Hindlimb muscle (tissue), 1 donor: ENCODE measurements around the gene APOBEC3C. TPM values are rescaled to one million over a fixed set of nuclear protein-coding genes. Genes with fewer than 3 reads are reported as not detected.
"Not testable (repeated sequence)": the region's sequence is repeated elsewhere in the genome, so short reads cannot be mapped to it uniquely, and the experiment has no call there.

Experiments
- DNase-seq: peaks from one replicate; pipeline ENCODE4 v3.0.0-alpha.2; 2013
- polyA plus RNA-seq: library from polyadenylated mRNA; unstranded; fragments of 120-200 nt; gene quantifications from one replicate; pipeline ENCODE4 v1.2.1, GENCODE V29; 2013; ENCODE audit not compliant: insufficient read length

The APOBEC3C gene
- polyA plus RNA-seq, 1 donor = 6.8 TPM

DNA sequence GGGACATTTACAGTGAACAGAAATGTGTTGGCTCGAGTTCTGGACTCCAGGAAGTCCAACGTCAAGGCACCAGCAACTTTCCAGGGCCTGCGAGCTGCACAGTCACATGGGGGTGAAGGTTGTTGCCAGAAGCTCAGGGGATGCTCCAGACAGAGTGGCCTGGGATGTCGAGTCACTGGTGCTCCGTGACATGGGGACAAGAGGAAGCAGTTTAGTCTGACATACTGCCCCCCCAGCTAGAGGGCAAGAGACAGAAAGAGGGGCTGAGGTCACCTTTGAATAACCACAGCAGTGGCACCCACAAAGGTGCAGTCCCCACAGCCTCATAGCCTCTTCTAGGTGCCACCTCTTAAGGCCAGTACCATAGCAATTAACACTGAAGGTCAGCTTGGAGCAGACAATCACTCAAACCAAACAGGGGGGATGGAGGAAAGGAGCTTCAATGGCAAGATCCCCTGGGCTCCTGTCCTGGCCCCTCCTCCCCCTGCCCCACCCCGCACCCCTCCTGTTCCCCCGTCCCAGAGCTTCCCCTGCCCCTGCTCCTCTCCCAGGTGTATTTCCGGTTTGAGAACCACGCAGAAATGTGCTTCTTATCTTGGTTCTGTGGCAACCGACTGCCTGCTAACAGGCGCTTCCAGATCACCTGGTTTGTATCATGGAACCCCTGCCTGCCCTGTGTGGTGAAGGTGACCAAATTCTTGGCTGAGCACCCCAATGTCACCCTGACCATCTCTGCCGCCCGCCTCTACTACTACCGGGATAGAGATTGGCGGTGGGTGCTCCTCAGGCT is 10.7 kb downstream of the APOBEC3C start:
- no peak for DNase-seq

- no peak for DNase-seq
Measured at GRCh38 chr22:39026509-39027150, 12.6 kb downstream of the APOBEC3C start.

DNA sequence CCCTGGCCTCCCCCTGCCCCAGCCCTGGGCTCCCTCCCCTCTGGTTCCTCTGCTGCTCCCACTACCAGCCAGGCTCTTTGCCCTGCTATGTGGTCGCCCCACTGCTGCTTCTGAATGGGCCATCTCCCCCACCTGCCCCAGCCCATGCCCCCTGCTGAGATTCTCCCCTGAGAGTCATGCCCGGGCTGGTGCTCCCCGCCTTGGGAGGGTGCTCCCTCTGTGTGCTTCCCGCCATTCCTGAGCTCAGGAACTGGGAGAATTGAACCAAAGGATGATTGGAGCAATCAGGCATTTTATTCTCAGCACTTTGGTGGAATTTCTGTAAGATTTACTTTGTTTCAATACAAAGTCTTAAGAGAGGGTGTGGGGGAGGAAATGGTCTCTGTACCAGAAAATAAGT is 13.7 kb downstream of the APOBEC3C start:
- no peak for DNase-seq

- DNase-seq = no peak
Measured at GRCh38 chr22:39028281-39028680, 14.2 kb downstream of the APOBEC3C start.

- no peak for DNase-seq
Measured at GRCh38 chr22:39029227-39029626, 15.2 kb downstream of the APOBEC3C start.

- DNase-seq = no peak
Measured at GRCh38 chr22:39030705-39031104, 16.6 kb downstream of the APOBEC3C start.

DNA sequence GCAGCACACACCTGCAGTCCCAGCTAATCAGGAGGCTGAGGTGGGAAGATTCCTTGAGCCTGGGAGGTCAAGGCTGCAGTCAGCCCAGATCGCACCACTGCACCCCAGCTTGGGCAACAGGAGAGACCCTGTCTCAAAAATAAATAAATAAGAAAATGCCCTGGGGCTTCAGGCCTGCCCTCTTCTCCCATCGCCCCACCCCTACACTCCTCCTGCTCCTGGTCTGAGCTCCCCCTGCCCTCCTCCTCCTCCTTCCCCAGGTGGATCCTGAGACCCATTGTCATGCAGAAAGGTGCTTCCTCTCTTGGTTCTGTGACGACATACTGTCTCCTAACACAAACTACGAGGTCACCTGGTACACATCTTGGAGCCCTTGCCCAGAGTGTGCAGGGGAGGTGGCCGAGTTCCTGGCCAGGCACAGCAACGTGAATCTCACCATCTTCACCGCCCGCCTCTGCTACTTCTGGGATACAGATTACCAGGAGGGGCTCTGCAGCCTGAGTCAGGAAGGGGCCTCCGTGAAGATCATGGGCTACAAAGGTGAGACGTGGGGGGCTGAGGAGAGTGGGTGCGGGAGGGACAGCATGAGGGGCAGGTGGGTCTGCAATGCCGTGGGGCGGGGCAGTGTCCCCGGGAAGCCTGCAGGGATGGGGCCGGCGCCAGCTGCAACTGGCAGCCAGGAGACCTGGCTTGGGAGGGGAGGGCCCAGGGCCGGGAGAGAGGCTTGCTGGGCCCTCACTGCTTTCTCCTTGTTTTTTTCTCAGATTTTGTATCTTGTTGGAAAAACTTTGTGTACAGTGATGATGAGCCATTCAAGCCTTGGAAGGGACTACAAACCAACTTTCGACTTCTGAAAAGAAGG is 17.6 kb downstream of the APOBEC3C start:
- not testable (repeated sequence) for DNase-seq

GRCh38 chr22:39037071-39037470 is 23.0 kb downstream of the APOBEC3C start:
- not testable (repeated sequence) for DNase-seq

GRCh38 chr22:39039306-39040126 is 25.5 kb downstream of the APOBEC3C start:
- no peak for DNase-seq

DNA sequence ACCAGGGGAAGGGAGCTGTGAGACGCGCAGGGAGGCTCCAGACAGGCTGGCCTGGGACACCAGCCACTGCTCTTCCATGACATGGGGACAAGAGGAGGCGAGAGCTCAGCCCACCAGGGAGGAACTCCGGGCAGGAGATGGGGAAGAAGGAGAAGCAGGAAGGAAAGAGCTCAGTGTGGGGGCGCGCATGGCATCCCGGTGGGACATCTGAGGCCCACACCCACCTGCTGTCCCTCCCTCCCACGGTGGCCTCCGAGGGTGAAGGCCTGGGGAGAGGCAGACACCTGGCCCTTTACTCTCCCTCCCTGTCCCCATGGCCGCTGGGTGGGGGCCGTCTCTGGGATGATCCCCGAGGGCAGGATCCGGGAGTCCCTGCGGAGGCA is 26.1 kb downstream of the APOBEC3C start:
- DNase-seq = not testable (repeated sequence)

DNA sequence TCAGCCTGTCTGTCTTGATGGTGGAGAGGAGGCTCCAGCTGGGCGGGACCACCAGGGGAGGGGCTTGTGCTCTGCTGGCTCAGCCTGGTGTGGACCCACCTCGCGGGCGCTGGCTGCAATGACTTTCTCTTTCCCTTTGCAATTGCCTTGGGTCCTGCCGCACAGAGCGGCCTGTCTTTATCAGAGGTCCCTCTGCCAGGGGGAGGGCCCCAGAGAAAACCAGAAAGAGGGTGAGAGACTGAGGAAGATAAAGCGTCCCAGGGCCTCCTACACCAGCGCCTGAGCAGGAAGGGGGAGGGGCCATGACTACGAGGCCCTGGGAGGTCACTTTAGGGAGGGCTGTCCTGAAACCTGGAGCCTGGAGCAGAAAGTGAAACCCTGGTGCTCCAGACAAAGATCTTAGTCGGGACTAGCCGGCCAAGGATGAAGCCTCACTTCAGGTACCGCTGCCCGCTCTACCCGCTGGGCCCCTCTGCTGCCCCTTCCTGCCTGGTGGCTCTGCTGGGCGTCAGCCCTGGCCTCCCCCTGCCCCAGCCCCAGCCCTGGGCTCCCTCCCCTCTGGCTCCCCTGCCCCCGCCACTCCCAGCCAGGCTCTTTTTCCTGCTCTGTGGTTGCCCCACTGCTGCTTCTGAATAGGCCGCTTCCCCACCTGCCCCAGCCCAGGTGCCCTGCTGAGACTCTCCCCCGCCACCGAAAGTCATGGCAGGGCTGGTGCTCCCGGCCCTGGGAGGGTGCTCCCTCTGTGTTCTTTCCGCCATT is 26.7 kb downstream of the APOBEC3C start, which contains the start of gene APOBEC3F:
Gene APOBEC3F (plus strand): TSS at position 327 of the 759 bp plus-strand sequence. CDS start 97 bp downstream, at position 424.
- peak; percentile 42 for DNase-seq

GRCh38 chr22:39041908-39042307 is 27.9 kb downstream of the APOBEC3C start:
- DNase-seq = no peak

DNA sequence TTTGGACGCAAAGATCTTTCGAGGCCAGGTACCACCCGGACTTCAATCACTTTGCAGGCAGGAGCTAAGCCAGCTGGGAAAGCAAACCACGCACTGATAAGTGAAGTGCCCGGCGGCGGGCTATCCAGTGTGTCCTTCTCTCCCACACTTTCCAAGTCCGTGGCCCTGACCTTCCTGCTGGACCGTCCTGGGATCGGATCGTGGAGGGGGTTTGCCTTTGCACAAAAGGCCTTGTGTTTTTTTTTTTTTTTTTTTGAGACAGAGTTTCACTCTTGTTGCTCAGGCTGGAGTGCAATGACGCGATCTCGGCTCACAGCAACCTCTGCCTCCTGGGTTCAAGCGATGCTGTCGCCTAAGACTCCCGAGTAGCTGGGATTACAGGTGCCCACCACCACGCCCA is 29.0 kb downstream of the APOBEC3C start:
- not testable (repeated sequence) for DNase-seq

DNA sequence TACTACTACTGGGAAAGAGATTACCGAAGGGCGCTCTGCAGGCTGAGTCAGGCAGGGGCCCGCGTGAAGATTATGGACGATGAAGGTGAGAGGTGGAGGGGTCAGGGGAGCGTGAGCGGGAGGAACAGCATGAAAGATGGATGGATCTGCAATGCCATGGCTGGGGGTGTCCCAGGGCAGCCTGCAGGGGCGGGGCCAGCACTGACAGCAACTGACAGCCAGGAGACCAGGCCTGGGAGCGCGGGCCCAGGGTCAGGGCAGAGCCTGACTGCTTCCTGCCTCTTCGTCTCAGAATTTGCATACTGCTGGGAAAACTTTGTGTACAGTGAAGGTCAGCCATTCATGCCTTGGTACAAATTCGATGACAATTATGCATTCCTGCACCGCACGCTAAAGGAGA is 31.1 kb downstream of the APOBEC3C start:
- DNase-seq = not testable (repeated sequence)

DNA sequence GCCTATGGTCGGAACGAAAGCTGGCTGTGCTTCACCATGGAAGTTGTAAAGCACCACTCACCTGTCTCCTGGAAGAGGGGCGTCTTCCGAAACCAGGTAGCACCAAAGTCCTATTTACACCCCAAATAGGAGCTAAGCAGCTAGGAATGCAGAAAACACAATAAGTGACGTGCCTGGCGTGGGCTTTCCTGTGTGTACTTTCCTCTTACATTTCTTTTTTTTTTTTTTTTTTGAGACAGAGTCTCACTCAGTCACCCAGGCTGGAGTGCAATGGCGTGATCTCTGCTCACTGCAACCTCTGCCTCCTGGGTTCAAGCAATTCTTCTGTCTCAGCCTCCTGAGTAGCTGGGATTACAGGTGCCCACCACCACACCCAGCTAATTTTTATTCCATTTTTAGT is 35.4 kb downstream of the APOBEC3C start:
- DNase-seq = not testable (repeated sequence)

DNA sequence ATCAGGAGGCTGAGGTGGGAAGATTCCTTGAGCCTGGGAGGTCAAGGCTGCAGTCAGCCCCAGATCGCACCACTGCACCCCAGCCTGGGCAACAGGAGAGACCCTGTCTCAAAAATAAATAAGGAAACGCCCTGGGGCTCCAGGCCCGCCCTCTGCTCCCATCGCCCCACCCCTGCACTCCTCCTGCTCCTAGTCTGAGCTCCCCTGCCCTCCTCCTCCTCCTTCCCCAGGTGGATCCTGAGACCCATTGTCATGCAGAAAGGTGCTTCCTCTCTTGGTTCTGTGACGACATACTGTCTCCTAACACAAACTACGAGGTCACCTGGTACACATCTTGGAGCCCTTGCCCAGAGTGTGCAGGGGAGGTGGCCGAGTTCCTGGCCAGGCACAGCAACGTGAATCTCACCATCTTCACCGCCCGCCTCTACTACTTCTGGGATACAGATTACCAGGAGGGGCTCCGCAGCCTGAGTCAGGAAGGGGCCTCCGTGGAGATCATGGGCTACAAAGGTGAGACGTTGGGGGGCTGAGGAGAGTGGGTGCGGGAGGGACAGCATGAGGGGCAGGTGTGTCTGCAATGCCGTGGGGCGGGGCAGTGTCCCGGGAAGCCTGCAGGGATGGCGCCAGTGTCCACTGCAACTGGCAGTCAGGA is 37.9 kb downstream of the APOBEC3C start:
- DNase-seq = not testable (repeated sequence)

DNA sequence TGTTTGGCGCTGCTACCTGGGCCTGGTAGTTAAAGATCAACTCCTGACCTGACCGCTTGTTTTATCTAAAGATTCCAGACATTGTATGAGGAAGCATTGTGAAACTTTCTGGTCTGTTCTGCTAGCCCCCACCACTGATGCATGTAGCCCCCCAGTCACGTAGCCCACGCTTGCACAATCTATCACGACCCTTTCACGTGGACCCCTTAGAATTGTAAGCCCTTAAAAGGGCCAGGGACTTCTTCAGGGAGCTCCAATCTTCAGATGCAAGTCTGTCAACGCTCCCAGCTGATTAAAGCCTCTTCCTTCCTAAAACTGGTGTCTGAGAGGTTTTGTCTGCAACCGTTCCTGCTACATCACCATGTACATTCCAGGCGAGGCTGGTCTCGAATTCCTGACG is 41.6 kb downstream of the APOBEC3C start:
- DNase-seq = no peak

- not testable (repeated sequence) for DNase-seq
Measured at GRCh38 chr22:39061290-39061689, 47.2 kb downstream of the APOBEC3C start.

- DNase-seq = not testable (repeated sequence)
Measured at GRCh38 chr22:39061951-39062350, 47.9 kb downstream of the APOBEC3C start.

- DNase-seq = not testable (repeated sequence)
Measured at GRCh38 chr22:39063904-39064303, 49.8 kb downstream of the APOBEC3C start.
